ENCODE data around the gene DTNB. TPM values are rescaled to one million over a fixed set of nuclear protein-coding genes. Genes with fewer than 3 reads are reported as not detected.

The DTNB gene
- total and polyA plus RNA-seq, 2 experiments from 2014 or later = 10.3 to 13.9 TPM

DNA sequence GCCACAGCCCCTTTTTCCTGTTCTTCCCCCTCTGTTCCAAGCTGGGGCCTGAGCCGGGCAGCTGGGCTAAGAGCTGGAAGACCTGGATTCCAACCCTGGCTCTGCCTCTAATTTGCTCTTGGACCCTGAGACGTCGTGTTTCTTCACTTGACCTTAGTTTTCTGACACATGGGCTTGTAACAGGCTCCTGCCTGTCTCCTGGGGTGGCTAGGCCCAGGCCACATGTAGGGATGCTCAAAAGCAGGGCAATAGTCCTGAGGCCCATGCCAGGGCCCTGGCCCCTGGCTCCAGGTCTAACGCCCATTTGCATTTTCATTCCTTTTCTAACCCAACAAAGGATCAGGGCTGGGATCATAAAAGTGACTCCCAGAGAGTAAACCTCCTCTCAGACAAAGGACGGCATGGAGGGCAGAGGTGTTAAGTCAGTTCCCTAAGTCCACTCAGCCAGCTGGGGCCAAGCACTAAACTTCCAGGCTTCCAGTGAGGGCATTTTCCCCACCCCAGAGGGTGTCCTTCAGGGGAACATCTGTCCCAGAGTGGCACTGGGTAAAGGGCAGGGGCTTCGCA, 315.0 kb downstream of the DTNB start:
- TF ChIP-seq, protein P1, sequence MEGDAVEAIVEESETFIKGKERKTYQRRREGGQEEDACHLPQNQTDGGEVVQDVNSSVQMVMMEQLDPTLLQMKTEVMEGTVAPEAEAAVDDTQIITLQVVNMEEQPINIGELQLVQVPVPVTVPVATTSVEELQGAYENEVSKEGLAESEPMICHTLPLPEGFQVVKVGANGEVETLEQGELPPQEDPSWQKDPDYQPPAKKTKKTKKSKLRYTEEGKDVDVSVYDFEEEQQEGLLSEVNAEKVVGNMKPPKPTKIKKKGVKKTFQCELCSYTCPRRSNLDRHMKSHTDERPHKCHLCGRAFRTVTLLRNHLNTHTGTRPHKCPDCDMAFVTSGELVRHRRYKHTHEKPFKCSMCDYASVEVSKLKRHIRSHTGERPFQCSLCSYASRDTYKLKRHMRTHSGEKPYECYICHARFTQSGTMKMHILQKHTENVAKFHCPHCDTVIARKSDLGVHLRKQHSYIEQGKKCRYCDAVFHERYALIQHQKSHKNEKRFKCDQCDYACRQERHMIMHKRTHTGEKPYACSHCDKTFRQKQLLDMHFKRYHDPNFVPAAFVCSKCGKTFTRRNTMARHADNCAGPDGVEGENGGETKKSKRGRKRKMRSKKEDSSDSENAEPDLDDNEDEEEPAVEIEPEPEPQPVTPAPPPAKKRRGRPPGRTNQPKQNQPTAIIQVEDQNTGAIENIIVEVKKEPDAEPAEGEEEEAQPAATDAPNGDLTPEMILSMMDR (IDR thresholded peaks at IDR 0.05; ENCODE audit: poor library complexity) = no peak
- TF ChIP-seq EZH2 (IDR thresholded peaks at IDR 0.05; ENCODE audit: borderline replicate concordance) (no peak), EZH2phosphoT487 (IDR thresholded peaks at IDR 0.05; ENCODE audit: low read depth, severe bottlenecking, unreplicated experiment) (no peak)
- Histone ChIP-seq H4K20me1 (ENCODE audit: insufficient read depth, poor library complexity, severe bottlenecking) (no peaks in the 10 kb centered on the region), H3K4me3 (no peak overlapping the region), H3K9me3 (ENCODE audit: low read depth) (no peaks in the 10 kb centered on the region), H3K36me3 (replicated peaks; ENCODE audit: insufficient read depth, low read depth) (no peaks in the 10 kb centered on the region), H3K27ac (no peak overlapping the region), H2AFZ (no peak overlapping the region), H3K4me1 (ENCODE audit: insufficient read depth) (no peaks in the 10 kb centered on the region), H3K4me2 (no peak overlapping the region), H3K9me2 (replicated peaks; ENCODE audit: insufficient read depth) (no peaks in the 10 kb centered on the region), H3K79me2 (no peaks in the 10 kb centered on the region), H3K27me3 (no peaks in the 10 kb centered on the region)
- DNase-seq (ENCODE audit: low spot score) = no peak
- 85% methylated on average over 6 of the region's 6 CpGs for WGBS (ENCODE audit: low lambda C conversion rate, missing lambda C conversion rate)

DNA sequence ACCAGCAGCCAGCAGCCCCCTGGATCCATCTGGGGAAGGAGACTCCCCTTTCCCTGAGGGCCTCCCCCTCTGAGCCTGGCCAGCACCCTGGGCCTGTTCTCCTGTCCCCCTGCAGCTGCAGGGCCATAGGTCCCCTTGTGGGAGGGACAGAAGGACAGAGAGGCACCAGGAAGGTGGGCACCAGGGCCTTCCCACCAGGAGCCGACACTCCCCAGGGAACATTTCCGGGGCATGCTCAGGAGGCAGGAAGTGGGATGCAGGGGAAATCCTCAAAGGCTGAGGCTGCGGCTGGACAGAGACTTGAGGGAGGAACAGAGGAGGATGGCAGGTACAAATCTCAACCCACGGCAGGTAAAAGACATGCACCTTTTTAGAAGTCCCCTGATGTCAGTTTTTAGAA, 317.3 kb downstream of the DTNB start:
- H3K4me3 ChIP-seq = no peak overlapping the region
- H4K20me1 ChIP-seq (ENCODE audit: insufficient read depth, poor library complexity, severe bottlenecking) = no peaks in the 10 kb centered on the region
- H3K27ac ChIP-seq = no peak overlapping the region
- H3K79me2 ChIP-seq = no peaks in the 10 kb centered on the region
- 76% methylated on average over 4 of the region's 4 CpGs for WGBS (ENCODE audit: low lambda C conversion rate, missing lambda C conversion rate)
- H3K4me2 ChIP-seq = no peak overlapping the region
- H3K27me3 ChIP-seq = no peaks in the 10 kb centered on the region
- no peak overlapping the region for H2AFZ ChIP-seq
- DNase-seq (ENCODE audit: low spot score) = no peak
- H3K4me1 ChIP-seq (ENCODE audit: insufficient read depth) = no peaks in the 10 kb centered on the region
- no peaks in the 10 kb centered on the region for H3K36me3 ChIP-seq (replicated peaks; ENCODE audit: insufficient read depth, low read depth)
- TF ChIP-seq, protein P1 (IDR thresholded peaks at IDR 0.05; ENCODE audit: poor library complexity) = no peak
- TF ChIP-seq EZH2phosphoT487 (IDR thresholded peaks at IDR 0.05; ENCODE audit: low read depth, severe bottlenecking, unreplicated experiment) (no peak), EZH2 (IDR thresholded peaks at IDR 0.05; ENCODE audit: borderline replicate concordance) (no peak)
- no peaks in the 10 kb centered on the region for H3K9me2 ChIP-seq (replicated peaks; ENCODE audit: insufficient read depth)
- no peaks in the 10 kb centered on the region for H3K9me3 ChIP-seq (ENCODE audit: low read depth)

DNA sequence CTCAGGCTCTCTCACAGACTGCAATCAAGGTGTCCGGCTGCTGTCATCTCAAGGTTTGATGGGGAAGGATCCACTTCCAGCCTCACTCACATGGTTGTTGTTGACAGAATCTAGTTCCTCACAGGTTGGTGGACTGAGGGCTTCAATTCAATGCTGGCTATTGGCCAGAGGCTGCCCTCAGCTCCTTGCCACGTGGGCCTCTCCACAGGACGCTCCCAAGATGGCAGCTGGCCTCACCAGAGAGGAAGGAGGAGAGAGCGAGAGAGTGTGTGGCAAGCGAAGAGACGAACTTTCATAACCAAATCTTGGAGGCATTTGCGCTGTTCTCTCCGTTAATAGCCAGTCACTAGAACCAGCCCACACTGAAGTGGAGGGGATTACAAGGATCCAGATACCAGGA, 318.1 kb downstream of the DTNB start:
- Histone ChIP-seq H3K4me2 (no peak overlapping the region), H3K9me3 (ENCODE audit: low read depth) (no peaks in the 10 kb centered on the region), H3K27ac (no peak overlapping the region), H4K20me1 (ENCODE audit: insufficient read depth, poor library complexity, severe bottlenecking) (no peaks in the 10 kb centered on the region), H3K9me2 (replicated peaks; ENCODE audit: insufficient read depth) (no peaks in the 10 kb centered on the region), H3K79me2 (no peaks in the 10 kb centered on the region), H3K4me1 (ENCODE audit: insufficient read depth) (no peaks in the 10 kb centered on the region), H3K36me3 (replicated peaks; ENCODE audit: insufficient read depth, low read depth) (no peaks in the 10 kb centered on the region), H3K27me3 (no peaks in the 10 kb centered on the region), H2AFZ (no peak overlapping the region), H3K4me3 (no peak overlapping the region)
- no peak for DNase-seq (ENCODE audit: low spot score)
- TF ChIP-seq, protein P1 (IDR thresholded peaks at IDR 0.05; ENCODE audit: poor library complexity) = no peak
- TF ChIP-seq EZH2 (IDR thresholded peaks at IDR 0.05; ENCODE audit: borderline replicate concordance) (no peak), EZH2phosphoT487 (IDR thresholded peaks at IDR 0.05; ENCODE audit: low read depth, severe bottlenecking, unreplicated experiment) (no peak)
- 92% methylated on average over 8 of the region's 8 CpGs for WGBS (ENCODE audit: low lambda C conversion rate, missing lambda C conversion rate)
